Measurements from ENCODE around the gene LAMA5. TPM values are rescaled to one million over a fixed set of nuclear protein-coding genes. Genes with fewer than 3 reads are reported as not detected.
A peak's percentile ranks its signal among the peaks of the same experiment; 100 is the strongest.

The LAMA5 gene
- polyA plus RNA-seq, 2 of the 4 experiments (the other 2 are of a cell fraction), result 20.4 to 196 TPM

DNA sequence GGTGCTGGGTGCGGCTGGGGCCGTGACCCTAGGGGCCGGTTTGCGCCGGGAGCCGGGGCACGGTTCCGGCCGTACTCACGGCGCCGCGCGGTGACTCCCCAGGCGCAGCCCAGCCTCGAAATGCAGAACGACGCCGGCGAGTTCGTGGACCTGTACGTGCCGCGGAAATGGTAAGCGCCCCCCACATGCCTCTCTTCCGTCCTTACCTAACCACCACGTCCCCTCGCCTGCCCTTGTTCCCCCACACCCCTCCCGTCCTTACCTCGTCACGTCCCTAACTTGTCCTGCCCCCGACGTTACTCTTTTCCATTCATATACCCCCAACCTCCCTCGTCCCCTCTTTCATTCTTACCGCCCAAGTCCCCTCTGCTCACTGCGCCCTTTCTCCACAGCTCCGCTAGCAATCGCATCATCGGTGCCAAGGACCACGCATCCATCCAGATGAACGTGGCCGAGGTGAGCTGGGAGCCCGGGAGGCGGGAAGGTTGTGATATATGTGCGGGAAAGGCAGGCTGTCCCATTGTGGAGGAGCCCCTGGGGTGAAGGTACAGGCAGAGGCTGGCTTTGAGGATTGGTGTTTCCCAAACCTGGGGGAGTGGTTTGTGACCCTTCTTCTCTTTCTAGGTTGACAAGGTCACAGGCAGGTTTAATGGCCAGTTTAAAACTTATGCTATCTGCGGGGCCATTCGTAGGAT is 20.3 kb upstream of the LAMA5 start:
- ATAC-seq (peak in 1 of 2 experiments; percentile 12; a peak in 3 of 6 replicates), FAIRE-seq (no peak), DNase-seq (ENCODE audit: low read depth in 1 of 2, low spot score in 1 of 2) (no peak)
- Histone ChIP-seq H3K4me3 (peak overlapping the region; percentile 94), H3K4me2 (peak overlapping the region; percentile 81), H3K9me3 (no peaks in the 10 kb centered on the region), H3K4me1 (peaks cover 28% of the 10 kb centered on the region), H3K27ac (peak overlapping the region; percentile 88 to 97)
- 1% methylated on average over 44 of the region's 47 CpGs for WGBS (ENCODE audit: missing lambda C conversion rate)
- ChIA-PET POLR2A (interaction anchor here (0.6 to 1.8 kb wide), 16 partner anchors 8 to 317 kb away, joined by 3 to 18 read pairs (median 4); no protein-coding TSS in a partner anchor), CTCF (interaction anchor here (0.7 to 6.0 kb wide), 8 partner anchors 12 to 165 kb away, joined by 3 to 38 read pairs (median 3); partner anchors contain the start of gene ADRM1)
- TF ChIP-seq, protein P1, sequence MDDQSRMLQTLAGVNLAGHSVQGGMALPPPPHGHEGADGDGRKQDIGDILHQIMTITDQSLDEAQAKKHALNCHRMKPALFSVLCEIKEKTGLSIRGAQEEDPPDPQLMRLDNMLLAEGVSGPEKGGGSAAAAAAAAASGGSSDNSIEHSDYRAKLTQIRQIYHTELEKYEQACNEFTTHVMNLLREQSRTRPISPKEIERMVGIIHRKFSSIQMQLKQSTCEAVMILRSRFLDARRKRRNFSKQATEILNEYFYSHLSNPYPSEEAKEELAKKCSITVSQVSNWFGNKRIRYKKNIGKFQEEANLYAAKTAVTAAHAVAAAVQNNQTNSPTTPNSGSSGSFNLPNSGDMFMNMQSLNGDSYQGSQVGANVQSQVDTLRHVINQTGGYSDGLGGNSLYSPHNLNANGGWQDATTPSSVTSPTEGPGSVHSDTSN (IDR thresholded peaks at IDR 0.05), result 0 out of 2 replicates have a peak, but pooled peaks have one; percentile 9
- TF ChIP-seq CEBPB (IDR thresholded peaks at IDR 0.05) (no peak), HES2 (IDR thresholded peaks at IDR 0.05) (no peak), KDM1A (IDR thresholded peaks at IDR 0.05; ENCODE audit: low read depth) (no peak), JUN (IDR thresholded peaks at IDR 0.05) (peak in 1 of 2 experiments; percentile 71; a peak in 3 of 5 replicates)
- TF ChIP-seq, protein P2, sequence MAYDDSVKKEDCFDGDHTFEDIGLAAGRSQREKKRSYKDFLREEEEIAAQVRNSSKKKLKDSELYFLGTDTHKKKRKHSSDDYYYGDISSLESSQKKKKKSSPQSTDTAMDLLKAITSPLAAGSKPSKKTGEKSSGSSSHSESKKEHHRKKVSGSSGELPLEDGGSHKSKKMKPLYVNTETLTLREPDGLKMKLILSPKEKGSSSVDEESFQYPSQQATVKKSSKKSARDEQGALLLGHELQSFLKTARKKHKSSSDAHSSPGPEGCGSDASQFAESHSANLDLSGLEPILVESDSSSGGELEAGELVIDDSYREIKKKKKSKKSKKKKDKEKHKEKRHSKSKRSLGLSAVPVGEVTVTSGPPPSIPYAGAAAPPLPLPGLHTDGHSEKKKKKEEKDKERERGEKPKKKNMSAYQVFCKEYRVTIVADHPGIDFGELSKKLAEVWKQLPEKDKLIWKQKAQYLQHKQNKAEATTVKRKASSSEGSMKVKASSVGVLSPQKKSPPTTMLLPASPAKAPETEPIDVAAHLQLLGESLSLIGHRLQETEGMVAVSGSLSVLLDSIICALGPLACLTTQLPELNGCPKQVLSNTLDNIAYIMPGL (CRISPR knock-in tag; IDR thresholded peaks at IDR 0.05; ENCODE audit: borderline replicate concordance), result no peak
- TF ChIP-seq, protein P3, sequence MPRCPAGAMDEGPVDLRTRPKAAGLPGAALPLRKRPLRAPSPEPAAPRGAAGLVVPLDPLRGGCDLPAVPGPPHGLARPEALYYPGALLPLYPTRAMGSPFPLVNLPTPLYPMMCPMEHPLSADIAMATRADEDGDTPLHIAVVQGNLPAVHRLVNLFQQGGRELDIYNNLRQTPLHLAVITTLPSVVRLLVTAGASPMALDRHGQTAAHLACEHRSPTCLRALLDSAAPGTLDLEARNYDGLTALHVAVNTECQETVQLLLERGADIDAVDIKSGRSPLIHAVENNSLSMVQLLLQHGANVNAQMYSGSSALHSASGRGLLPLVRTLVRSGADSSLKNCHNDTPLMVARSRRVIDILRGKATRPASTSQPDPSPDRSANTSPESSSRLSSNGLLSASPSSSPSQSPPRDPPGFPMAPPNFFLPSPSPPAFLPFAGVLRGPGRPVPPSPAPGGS (IDR thresholded peaks at IDR 0.05), result peak; percentile 5; the same call in 2 of the 3 replicates

DNA sequence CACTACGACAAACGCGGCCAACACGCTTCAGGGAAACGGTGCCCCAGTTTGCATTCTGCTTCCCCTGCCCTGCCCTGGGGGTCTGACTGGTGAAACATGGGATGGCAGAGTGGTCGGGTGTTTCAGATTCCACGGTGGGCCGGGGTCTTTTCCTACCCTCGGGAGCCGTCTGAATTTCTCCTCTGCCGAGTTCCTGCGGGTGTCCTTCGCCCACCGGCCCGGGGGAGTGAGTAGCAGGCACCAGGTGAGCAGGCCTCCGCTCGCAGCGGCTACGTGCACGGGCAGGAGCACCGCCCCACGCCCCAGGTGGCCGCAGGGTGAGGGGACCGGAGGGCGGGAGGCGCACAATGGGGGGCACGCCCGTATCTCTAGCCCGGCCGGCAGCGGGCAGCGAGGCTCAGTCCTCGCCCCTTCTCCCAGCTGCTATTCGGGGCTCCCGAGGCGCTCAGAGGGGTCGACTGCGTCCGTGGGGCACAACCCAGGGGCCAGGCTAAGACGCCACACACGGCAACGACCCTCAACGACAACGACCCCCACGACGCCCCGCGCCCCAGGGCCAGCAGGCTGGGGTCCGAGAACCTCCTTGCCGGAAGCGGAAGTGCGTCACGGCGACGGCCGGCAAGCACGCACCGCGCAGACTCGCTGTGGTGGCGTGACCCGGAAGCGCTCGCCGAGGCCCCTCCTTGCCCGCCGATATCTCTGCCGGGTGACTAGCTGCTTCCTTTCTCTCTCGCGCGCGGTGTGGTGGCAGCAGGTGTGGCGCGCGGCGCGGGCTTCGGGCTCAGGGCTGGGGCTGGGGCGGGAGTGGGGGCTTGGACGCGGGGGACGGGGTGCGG is 19.5 kb upstream of the LAMA5 start, which contains the start of gene RPS21:
TSS of gene RPS21 (plus strand) at position 721 of the 836 bp plus-strand sequence. CDS start 236 bp downstream, outside the sequence.
- FAIRE-seq (no peak), DNase-seq (ENCODE audit: low read depth in 1 of 2, low spot score in 1 of 2) (peak in 1 of 2 experiments; percentile 93), ATAC-seq (peak; percentile 78 to 87)
- H3K9me3 ChIP-seq, result no peaks in the 10 kb centered on the region
- TF ChIP-seq MAZ (IDR thresholded peaks at IDR 0.05; ENCODE audit: borderline replicate concordance, low read depth, low read length) (0 out of 2 replicates have a peak, but pooled peaks have one; percentile 38), PHF8 (IDR thresholded peaks at IDR 0.05; ENCODE audit: borderline replicate concordance, low read depth) (peak; percentile 57), CHD2 (IDR thresholded peaks at IDR 0.05; ENCODE audit: low read length, partially characterized antibody) (no peak), FOXS1 (CRISPR knock-in tag; IDR thresholded peaks at IDR 0.05) (no peak), NPAS2 (CRISPR knock-in tag; IDR thresholded peaks at IDR 0.05; ENCODE audit: borderline replicate concordance) (no peak), RAD21 (conservative IDR thresholded peaks at IDR 0.05 in 1 of 2, IDR thresholded peaks at IDR 0.05 in 1 of 2) (0 out of 5 replicates have a peak, but pooled peaks of 1 of the 2 experiments have one; percentile 13), USF2 (IDR thresholded peaks at IDR 0.05) (no peak), JUN (IDR thresholded peaks at IDR 0.05) (peak in 1 of 2 experiments; percentile 99; a peak in 4 of 5 replicates), ZSCAN20 (CRISPR knock-in tag; IDR thresholded peaks at IDR 0.05) (no peak), KDM5A (IDR thresholded peaks at IDR 0.05) (peak; percentile 20; the same call in 1 of the 2 replicates), CEBPB (IDR thresholded peaks at IDR 0.05) (no peak), POLR2A (IDR thresholded peaks at IDR 0.05; ENCODE audit: low read length) (peak; percentile 77), CBX2 (IDR thresholded peaks at IDR 0.05; ENCODE audit: borderline replicate concordance, low read depth) (no peak), MYC (IDR thresholded peaks at IDR 0.05; ENCODE audit: borderline replicate concordance, low read length) (peak; percentile 74; the same call in 1 of the 2 replicates)
- TF ChIP-seq, protein P4, sequence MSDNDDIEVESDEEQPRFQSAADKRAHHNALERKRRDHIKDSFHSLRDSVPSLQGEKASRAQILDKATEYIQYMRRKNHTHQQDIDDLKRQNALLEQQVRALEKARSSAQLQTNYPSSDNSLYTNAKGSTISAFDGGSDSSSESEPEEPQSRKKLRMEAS (IDR thresholded peaks at IDR 0.05), result peak; percentile 82
- TF ChIP-seq, protein P2 (CRISPR knock-in tag; IDR thresholded peaks at IDR 0.05; ENCODE audit: borderline replicate concordance), result no peak
- TF ChIP-seq, protein P3 (IDR thresholded peaks at IDR 0.05), result peak; percentile 89; the same call in 2 of the 3 replicates
- CTCF ChIA-PET, result interaction anchor here (0.7 to 2.1 kb wide), 11 partner anchors 9 to 84 kb away, joined by 3 to 9 read pairs (median 4); partner anchors contain the start of gene ADRM1
- POLR2A ChIA-PET, result interaction anchor here (0.5 to 1.8 kb wide), 19 partner anchors 9 to 316 kb away, joined by 3 to 18 read pairs (median 4); no protein-coding TSS in a partner anchor
- H3K4me1 ChIP-seq, result peaks cover 33% of the 10 kb centered on the region
- under 1% methylated on average over 12 of the region's 83 CpGs for WGBS (ENCODE audit: missing lambda C conversion rate)
- peak within 1 kb of the TSS; percentile 88 to 97 for H3K27ac ChIP-seq
- H3K4me2 ChIP-seq, result peak within 1 kb of the TSS; percentile 92
- peak within 1 kb of the TSS; percentile 94 for H3K4me3 ChIP-seq

All from A549 (cell line).